Liver (tissue), 3 donors: ENCODE results near the gene FMN1.

Experiments
- EGR1 ChIP-seq, 2 donors: IDR thresholded peaks; 2 replicates each; pipeline ENCODE4 v1.6.1; 2016 to 2018; ENCODE audit warnings: antibody characterized with exemption in 2 of 2, low read depth in 2 of 2
- JUND ChIP-seq, 2 donors: IDR thresholded peaks; 2 replicates each; pipeline ENCODE4 v1.6.1; 2016; ENCODE audit warnings: antibody characterized with exemption in 2 of 2
- RAD21 ChIP-seq, 2 donors: IDR thresholded peaks; 2 replicates each; pipeline ENCODE4 v1.6.1; 2016; ENCODE audit warnings: antibody characterized with exemption in 2 of 2, mild to moderate bottlenecking in 2 of 2
- TAF1 ChIP-seq: conservative IDR thresholded peaks from 2 replicates; pipeline ENCODE4 v1.6.1; 2016; ENCODE audit warnings: antibody characterized with exemption, mild to moderate bottlenecking
- YY1 ChIP-seq: IDR thresholded peaks from 2 replicates; pipeline ENCODE4 v1.6.1; 2016; ENCODE audit warnings: antibody characterized with exemption, mild to moderate bottlenecking
- TF ChIP-seq, protein P1 (sequence below): fragments of 150-350 bp; IDR thresholded peaks from 2 replicates; pipeline ENCODE4 v1.5.1; 2017; ENCODE audit warnings: improper control_type of control experiment, low read depth, low read length; ENCODE audit not compliant: missing input control
- TF ChIP-seq, protein P2 (sequence below): IDR thresholded peaks from 2 replicates; pipeline ENCODE4 v1.6.1; 2016; ENCODE audit warnings: antibody characterized with exemption
- TF ChIP-seq, protein P3 (sequence below): IDR thresholded peaks from 2 replicates; pipeline ENCODE4 v1.6.1; 2016; ENCODE audit warnings: antibody characterized with exemption, mild to moderate bottlenecking
- donor health status: healthy.
- donor health status: healthy.

DNA sequence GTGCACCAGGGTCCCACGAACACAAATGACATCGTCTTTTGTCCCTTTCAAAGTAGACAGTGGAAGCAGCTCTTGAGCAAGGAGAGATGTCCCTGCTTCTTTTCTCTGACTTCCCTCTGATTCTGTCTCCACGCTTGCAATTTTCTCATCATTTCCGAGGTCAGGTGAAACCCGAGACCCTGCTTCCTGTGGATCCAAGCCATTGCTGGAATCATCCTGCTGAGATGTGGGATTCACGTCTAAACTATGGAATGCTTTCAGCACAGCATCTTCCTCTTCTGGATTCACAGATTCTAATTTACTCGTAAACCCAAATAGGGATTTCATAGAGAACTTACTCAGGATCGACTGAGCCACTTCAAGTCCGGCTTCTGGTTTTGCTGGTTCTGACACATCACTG lies 127.1 kb downstream of the FMN1 start:
- TF ChIP-seq, protein P1, sequence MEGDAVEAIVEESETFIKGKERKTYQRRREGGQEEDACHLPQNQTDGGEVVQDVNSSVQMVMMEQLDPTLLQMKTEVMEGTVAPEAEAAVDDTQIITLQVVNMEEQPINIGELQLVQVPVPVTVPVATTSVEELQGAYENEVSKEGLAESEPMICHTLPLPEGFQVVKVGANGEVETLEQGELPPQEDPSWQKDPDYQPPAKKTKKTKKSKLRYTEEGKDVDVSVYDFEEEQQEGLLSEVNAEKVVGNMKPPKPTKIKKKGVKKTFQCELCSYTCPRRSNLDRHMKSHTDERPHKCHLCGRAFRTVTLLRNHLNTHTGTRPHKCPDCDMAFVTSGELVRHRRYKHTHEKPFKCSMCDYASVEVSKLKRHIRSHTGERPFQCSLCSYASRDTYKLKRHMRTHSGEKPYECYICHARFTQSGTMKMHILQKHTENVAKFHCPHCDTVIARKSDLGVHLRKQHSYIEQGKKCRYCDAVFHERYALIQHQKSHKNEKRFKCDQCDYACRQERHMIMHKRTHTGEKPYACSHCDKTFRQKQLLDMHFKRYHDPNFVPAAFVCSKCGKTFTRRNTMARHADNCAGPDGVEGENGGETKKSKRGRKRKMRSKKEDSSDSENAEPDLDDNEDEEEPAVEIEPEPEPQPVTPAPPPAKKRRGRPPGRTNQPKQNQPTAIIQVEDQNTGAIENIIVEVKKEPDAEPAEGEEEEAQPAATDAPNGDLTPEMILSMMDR, result no peak
- no peak for TF ChIP-seq YY1
- no peak for TF ChIP-seq RAD21 (IDR thresholded peaks at IDR 0.05)
- no peak for TF ChIP-seq TAF1
- no peak for TF ChIP-seq EGR1 (IDR thresholded peaks at IDR 0.05; ENCODE audit: low read depth in 2 of 2)
- TF ChIP-seq, protein P2, sequence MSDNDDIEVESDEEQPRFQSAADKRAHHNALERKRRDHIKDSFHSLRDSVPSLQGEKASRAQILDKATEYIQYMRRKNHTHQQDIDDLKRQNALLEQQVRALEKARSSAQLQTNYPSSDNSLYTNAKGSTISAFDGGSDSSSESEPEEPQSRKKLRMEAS, result no peak
- TF ChIP-seq JUND (IDR thresholded peaks at IDR 0.05), result no peak
- TF ChIP-seq, protein P3, sequence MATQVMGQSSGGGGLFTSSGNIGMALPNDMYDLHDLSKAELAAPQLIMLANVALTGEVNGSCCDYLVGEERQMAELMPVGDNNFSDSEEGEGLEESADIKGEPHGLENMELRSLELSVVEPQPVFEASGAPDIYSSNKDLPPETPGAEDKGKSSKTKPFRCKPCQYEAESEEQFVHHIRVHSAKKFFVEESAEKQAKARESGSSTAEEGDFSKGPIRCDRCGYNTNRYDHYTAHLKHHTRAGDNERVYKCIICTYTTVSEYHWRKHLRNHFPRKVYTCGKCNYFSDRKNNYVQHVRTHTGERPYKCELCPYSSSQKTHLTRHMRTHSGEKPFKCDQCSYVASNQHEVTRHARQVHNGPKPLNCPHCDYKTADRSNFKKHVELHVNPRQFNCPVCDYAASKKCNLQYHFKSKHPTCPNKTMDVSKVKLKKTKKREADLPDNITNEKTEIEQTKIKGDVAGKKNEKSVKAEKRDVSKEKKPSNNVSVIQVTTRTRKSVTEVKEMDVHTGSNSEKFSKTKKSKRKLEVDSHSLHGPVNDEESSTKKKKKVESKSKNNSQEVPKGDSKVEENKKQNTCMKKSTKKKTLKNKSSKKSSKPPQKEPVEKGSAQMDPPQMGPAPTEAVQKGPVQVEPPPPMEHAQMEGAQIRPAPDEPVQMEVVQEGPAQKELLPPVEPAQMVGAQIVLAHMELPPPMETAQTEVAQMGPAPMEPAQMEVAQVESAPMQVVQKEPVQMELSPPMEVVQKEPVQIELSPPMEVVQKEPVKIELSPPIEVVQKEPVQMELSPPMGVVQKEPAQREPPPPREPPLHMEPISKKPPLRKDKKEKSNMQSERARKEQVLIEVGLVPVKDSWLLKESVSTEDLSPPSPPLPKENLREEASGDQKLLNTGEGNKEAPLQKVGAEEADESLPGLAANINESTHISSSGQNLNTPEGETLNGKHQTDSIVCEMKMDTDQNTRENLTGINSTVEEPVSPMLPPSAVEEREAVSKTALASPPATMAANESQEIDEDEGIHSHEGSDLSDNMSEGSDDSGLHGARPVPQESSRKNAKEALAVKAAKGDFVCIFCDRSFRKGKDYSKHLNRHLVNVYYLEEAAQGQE, result no peak
